NCI-H1417 (cell line): ENCODE measurements around the gene KCNIP4.
A peak's percentile ranks its signal among the peaks of the same experiment; 100 is the strongest.

Source experiments
- DNase-seq, 3 experiments: peaks; one replicate each; lab custom pipeline; 2025; lab: John Stamatoyannopoulos, UW

Gene KCNIP4

DNA sequence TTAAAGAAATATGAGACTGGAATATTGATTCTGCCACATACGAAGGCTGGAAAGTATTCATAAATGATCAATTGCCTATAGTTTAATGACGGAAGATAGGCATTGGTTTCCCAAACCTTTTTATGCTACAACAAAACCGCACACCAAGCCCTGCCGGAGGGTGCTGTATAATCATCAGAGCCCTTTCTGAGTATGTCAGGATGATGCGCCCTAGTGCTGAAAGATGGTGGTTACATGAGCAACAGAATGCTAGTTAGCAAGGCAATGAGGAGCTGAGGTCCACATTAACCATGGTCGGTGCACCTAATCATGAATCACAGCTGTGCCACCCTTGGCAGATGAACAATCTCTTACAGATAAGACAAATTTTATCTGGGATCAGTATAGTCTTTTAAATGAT, 757.3 kb downstream of the KCNIP4 start:
- no peak for DNase-seq

DNA sequence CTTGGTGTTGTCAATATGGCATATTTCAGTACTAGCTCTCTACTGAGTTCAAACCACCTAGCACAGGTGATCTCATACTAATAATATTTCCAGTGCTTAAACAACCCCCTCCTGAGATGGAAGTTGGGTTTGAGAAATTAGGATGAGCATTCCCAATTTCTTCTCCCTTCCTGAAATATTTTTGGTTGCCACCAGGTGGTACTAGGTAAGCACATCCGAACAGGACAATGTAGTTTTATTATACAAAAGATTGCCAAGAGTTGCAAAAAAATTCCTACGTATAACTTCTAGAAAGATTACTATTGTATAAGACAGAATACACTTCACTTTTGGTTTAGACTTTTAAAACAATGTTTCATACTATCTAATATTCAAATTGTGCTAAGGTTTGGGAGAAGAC, 763.8 kb downstream of the KCNIP4 start:
- peak in 1 of 3 experiments; percentile 23 for DNase-seq

DNA sequence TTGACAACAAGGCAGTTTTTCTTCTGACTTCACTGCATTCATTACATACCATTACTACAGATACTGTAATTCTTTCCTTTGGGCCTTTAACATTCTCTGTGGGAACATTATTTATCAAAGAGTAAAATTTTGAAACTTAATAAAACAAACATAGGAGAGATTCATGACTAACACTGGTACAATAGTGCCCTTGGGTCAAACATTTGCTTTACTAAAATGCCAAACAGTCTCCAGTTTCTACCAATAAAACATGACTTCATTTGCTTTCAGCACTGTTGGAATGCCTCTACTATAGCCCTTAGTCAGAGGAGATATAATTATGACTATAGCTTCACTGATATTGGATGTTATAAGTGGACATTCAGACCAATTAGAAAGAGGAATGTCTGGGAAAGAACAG, 766.9 kb downstream of the KCNIP4 start:
- DNase-seq = no peak

DNA sequence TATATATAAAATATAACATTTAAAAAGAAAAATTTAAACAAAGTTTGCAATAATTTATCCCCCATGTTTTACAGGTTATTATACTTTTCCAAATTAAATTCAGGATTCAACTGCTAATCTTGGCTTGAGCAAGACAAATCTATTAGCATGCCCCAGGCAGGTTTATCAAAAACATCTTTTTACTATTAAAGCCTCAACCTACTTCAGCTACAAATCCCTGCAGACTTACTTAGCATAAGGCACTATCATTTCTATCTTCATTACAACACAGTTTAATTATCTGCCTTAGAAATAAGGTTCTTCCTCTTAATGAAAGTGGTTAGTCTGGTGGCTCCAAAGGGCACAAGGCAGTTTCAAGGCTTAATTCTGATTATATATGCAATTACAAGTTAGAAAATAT, 770.7 kb downstream of the KCNIP4 start:
- no peak for DNase-seq

DNA sequence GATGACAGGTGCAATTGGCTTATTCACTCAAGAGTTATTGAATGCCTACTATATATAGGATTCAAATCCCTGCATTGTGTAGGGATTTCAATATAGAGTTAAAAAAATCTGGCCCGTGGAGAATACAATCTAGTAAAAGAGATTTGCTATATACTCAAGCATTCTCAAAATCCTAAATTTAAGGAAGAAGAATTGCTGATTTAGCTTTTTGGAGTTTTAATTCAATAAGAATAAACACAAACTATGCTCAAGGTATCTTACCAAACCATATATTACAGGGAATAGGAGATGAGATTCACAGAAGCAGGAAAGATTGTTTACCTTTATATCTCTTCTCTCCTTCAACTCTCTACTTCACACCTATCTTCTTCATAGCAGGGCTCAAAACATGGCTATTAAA, 771.5 kb downstream of the KCNIP4 start:
- DNase-seq = no peak

DNA sequence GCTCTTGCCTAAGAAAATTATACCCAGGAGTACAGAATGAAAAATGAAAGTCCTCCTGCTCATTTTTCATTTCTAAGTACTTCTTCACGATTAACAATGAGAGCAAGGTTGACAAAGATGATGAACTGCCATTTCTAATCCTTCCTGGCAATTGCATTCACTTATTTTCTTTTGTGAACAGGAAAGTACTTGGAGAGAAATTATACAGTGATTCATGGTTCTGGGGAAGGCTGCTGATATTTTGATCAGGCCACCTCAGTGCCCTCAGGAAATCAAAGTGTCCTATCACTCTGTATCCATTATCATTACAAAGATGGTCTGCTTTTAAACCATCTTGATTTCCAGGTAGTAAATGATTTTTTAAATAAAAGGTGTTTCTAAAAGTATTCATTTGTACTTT, 780.9 kb downstream of the KCNIP4 start:
- peak in 1 of 3 experiments; percentile 15 for DNase-seq

DNA sequence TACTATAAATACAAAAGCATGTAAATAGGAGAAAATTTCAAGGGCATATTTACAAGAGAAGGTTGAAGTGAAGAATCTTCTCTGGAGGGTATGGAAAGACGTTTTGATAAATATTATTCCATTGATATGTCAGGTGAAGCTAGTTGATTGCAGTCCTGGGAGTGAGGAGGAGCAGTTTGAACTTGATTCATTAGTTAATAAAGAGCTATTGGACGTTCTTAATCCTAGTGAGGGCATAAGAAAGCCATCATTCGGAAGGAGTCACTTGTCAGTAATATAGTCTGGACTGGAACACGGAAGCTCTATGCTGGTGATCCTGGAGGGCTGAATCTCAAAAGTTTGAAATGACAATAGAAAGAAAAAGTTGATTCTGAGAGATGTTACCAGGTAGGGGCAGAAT, 793.2 kb downstream of the KCNIP4 start:
- no peak for DNase-seq

DNA sequence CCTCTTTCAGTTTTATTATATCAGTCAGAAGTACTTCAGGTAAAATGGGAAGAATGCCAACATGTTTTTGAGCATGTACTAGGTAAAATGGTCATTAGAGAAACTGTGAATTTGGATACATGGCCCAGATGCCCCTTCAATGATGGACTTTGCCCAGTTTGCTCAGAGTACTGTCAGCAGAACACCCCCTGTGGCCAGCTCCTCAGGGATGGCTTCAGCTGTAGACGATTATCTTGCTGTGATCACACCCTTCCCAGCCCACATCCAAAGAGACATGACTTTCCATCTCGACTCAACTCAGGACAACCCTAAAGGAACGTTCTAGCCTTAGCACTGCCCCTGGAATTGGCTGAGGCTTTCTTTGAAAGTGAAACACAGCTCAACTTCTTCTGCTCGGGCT, 809.2 kb downstream of the KCNIP4 start:
- peak in 1 of 3 experiments; percentile 28 for DNase-seq

DNA sequence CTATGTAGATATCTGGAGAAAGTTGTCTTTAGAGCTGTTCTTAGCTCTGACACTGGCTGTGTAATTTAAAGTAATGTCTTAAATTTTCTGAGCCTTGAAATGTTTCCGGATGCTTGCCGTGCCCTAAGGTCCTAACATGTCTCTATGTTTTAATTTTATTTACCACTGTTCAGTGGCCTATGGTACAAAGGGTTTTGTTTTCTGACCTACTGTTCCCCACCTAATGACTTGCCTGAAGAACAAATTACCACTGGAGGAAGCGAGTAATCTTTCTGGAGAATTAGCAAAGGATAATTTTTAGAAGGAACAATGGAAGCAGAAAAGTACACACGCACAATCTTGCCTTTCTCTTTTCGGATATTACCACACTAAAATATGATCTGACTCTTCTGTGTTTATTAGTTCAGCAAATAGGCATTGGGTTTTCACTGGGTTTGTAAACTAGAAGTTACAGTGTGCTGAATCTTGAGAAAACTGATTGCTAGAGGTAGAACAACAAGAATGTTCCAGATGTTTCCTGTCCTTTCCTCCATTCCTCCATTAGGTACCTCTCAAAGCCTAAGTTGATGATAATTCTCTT, 812.4 kb downstream of the KCNIP4 start:
- DNase-seq = no peak

DNA sequence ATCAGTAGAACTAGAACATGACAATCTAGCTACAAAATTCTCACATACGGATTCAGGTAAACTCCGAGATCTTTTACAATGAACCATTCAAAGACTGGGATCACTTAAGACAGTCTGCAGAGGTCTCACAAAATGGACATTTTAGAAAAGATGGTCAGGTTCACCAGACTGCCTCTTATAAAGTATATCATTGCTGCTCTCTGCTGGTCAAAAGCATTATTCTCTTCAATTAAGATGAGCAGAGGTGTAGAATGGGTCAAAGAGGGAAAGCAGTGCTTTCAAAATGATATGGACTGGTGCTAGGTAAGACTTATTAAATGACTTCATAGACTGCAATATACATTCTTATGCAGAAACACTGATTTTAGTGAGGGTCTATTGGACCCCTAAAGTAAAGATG, 813.6 kb downstream of the KCNIP4 start:
- peak; percentile 19 to 76 (median 74) for DNase-seq

DNA sequence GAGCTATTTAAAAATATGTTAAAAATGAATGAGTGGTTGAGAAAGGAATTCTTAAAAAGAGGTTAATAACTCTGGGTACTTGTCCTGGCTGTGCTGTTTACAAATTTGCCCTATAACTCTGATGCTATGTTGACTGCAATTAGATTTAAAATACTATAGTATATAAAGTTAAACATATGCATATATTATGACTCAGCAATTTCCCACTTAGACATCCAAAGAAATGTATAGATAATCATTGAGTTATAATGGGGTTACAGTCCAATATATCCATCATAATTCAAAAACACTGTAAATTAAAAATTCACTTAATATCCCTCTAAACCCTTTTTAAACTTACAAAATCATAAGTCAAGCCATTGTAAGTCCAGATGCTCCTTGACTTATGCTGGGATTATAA, 818.0 kb downstream of the KCNIP4 start:
- no peak for DNase-seq

DNA sequence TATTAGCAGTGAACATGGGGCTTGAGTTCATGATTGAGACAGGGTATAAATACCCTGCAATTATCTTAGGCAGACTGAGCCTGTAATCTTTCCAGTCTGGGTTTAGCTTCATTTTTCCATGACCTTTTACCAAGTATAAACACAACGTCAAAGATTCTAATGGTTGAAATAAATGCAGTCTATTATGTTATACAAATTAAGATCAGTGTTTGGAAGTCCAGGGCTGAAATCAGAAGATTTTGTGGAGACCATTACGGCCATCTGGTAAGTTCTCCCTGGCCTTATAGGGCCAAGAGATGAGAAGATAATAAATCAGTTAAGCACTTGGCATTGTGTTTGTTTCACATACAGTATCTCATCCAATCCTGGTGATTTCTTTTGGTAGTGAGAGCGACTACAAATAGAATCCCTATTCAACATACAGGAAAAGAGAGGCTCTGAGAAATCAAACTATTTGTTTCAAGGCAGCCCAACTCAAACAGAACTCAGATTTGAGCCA, 822.5 kb downstream of the KCNIP4 start:
- DNase-seq = peak in 1 of 3 experiments; percentile 7

DNA sequence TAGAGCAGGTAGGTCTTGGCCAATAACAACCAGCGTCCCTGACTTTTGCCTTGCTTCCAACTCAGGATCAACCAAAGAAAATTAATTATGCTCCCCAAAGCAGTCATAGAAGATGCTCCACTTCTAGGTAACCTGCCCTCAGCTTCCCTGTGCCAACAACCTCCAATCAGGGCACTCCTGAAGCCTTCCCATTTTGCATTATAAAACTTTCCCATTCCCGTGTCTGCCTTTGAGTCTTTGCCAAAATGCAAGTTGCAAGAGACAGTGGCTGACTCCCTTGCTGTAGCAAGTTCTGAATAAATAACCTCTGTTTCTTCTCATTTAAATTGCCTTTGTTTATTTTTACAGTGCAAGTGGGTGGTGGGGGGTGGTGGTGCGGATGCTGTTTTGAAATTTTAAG, 830.3 kb downstream of the KCNIP4 start:
- no peak for DNase-seq

DNA sequence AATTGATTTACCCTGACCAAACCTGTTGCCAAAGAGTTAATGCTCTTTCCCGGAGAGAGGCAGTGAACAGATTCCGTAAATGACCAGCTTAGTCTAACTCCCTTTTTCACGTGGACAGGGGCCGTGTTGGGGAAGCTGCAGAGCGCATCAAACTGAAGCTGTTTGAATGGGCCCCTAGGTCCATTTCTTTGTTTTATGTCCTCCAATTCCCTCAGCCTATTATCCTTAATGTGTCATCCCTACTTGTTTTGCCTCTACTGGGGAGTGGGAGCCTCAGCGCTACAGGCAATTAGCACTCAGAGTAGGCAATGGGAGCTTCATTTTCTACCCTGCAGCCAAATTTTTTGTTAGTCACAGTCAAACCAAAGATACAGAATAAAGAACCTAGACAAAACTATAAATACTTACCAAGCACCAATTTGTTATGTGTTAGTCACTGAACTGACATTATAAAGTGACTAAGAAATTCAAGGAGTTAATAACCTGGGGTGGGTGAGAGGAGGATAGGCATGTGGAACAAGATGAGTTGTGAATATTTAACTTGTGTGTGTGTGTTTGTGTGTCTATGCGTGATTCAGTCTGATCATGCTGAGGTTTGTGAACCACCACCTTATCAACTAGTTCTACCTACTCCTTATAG, 830.9 kb downstream of the KCNIP4 start:
- DNase-seq = peak in 1 of 3 experiments; percentile 16

DNA sequence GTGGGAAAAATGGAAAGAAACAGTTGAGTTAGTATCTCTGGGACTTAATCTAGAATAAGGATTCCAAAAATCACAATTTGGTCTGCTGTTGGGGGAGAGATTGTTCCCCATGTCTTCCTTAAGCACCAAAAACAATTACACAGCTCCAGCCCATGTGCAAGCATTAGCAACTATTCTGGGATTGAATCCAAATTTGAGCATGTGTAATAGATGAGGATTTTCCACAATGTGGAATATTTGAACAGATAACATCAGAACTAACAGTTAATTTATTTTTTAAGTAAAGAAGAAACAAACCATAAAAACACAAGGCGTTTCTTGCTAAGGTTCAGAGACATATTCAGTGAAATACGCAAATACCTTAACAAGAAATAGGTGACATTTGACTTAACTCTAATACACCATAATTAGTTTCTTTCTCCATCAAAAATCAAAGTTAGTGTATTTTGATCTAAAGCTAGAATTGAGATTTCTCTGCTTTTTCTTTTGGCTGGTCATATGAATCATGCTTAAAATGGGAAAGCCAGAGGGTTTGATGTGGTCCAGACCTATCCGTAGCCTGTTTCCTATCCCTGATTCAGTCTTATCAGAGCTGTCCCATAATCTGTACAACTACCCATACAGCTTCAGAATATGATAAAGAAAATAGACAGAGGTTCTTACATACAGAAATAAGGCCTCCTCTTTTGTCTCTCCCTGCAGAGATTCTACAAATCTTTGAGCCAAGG, 834.9 kb downstream of the KCNIP4 start:
- no peak for DNase-seq

DNA sequence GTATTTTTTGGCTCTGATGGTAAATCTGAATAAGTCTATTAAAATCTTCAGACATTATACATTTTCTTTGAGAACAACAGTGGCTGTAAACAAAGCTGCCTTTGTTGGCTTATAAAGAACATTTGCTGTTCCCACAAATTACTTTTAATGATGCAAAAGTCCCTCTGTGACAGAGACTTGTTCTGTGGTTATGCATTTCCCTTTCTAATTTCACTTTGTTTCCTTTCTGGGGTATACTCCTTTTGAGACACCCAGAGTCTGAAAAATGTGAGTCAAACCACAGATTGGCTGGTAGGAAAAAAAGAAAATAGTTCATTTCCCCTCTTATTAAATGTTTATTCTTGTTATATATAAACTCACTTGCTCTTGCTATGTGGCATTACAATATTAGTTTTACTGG, 845.9 kb downstream of the KCNIP4 start:
- no peak for DNase-seq

DNA sequence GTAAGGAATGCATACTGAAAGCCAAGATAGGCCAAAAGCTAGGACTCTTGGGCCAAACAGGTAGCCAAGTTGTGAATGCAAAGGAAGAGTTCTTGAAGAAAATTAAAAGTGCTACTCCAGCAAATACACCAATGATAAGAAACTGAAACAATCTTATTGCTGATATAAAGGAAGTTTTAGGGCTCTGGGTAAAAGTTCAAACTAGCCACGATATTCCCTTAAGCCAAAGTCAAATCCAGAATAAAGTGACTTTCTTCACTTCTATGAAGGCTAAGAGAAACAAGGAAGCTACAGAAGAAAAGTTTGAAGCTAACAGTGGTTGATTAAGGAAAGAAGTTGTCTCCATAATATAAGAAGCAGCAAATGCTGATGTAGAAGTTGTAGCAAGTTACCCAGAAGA, 850.7 kb downstream of the KCNIP4 start:
- no peak for DNase-seq

DNA sequence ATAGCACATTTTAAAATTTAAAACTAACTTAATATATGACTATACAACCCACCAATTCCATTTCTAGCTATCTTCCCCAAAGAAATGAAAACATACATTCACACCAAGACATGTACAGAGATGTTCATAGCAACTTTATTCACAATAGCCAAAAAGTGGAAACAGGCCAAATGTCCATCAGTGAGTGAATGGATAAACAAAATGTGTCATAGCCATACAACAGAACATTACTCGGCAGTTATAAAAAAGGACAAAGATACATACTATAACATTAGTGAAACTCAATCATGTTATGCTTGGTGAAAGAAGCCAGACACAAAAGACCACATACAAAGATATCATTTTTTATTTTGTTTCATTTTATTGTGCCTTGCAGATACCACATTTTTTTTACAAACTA, 851.5 kb downstream of the KCNIP4 start:
- DNase-seq = no peak

DNA sequence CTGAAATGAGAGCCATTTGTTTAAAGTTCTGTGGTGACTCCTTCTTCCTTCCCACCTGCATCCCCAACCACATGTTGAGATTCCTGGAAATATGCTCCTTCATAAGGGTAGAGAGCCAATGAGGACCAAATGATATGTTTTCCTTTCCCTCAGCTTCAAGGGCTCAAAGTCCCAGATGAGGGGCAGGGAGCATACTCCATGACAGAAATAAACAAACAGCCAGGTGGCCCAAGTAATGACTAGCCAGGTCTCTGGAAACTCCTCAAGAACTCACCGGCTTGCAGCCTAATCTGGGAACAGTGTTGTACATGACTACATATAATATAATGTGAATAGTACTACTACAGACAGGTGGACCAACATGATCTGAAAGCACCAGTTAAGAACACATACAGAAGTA, 856.0 kb downstream of the KCNIP4 start:
- DNase-seq = peak in 2 of 3 experiments; percentile 5 to 84

DNA sequence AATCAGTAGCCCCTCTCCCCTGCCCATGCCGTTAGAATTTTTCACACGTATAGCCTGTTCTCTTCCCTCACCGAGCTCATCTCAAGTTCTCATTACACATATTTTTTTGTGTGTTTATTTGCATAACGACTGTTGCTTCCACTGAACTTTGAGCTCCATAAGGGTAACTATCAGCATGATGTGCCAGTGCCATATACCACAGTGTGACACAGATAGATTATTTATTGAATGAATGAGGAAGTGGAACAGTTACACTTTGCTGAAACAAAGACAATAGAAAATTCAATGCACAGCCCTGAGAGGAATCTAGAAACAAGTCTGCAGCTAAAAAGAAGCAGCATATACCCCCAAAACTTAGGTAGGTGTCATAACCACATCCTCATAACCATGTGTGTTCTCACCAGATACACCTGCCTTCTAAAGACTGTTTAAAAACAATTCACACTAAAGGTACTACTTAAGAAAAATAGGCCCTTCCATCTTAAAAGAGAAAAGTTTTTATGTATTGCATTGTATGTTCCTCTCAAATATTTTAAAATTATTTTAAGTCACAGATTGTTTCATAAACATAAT, 858.4 kb downstream of the KCNIP4 start:
- no peak for DNase-seq

DNA sequence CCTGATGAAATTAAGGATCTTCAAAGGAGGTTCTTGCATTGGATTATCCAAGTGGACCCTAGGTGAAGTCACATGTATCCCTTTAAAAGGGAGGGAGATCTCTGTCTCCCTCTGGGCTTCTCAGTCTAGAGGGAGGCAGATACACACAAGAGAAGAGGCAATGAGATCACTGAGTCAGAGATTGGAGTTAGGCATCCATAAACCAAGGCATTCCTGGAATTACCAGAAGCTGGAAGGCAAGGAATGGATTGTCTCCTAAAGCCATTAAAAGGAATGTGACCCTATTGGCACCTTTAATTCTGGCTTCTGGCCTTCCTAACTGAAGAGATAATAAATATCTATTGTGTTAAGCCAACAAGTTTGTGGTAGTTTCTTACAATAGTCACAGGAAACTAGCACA, 865.2 kb downstream of the KCNIP4 start:
- no peak for DNase-seq

DNA sequence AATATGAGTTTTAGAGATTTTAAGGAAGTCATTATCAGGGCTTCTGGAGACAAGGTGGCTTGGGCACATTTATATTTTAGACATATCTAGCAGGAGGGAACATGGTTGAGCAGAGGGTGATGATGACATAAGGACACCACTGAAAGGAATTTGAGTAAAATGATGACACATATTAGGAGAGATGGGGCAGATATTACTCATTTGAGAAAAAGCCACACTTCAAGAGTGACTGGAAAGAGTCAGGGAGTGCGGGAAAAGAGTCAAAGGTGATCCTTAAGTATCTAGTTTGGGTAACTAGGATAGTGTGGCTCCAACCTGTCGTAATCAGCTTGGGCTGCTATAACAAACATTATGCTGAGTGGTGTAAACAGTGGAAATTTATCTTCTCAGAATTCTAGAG, 870.6 kb downstream of the KCNIP4 start:
- no peak for DNase-seq

DNA sequence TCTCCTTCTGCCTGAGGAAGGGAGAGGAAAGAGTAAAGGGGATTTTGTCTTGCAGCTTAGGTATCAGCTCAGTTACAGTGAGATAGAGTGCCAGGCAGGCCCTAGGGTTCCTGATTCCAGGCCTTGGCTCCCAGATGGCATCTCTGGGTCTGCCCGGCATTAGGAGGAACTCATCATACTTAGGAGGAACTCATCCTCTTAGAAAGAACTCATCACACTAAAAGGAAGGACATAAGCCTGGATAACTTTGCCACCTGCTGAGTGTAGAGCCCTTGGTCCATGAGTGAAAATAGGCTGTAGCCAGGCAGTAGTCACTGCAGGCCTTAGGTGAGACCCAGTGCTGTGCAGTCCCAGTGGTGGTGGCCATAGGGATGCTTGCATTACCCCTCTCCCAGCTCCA, 881.2 kb downstream of the KCNIP4 start:
- no peak for DNase-seq
